SK-N-SH treated with all-trans-retinoic acid at 6 μM for 48 hours (cell line): ENCODE data around the gene USH2A.

Source experiments
- ATAC-seq: fragments of 200-7000 bp; cut with Tn5 transposase; 3 replicates; pipeline ENCODE4 v1.9.1; 2020; ENCODE audit warnings: mild to moderate bottlenecking, moderate library complexity
- ARNTL ChIP-seq: fragments of 450-650 bp; formaldehyde crosslinking; IDR thresholded peaks from 2 replicates; pipeline ENCODE4 v1.5.0; 2020; ENCODE audit warnings: low read depth, mild to moderate bottlenecking, moderate library complexity, borderline replicate concordance
- BACH2 ChIP-seq: fragments of 250-450 bp; sonication (Bioruptor Pico); IDR thresholded peaks from 2 replicates; pipeline ENCODE4 v1.9.0; 2021; ENCODE audit warnings: mild to moderate bottlenecking, borderline replicate concordance
- CREB5 ChIP-seq: fragments of 250-450 bp; sonication (Bioruptor Pico); IDR thresholded peaks from 2 replicates; pipeline ENCODE4 v1.5.1; 2020; ENCODE audit warnings: low read depth, mild to moderate bottlenecking, moderate library complexity
- CSRNP3 ChIP-seq: fragments of 250-450 bp; sonication (Bioruptor Pico); IDR thresholded peaks from 2 replicates; pipeline ENCODE4 v1.5.1; 2021; ENCODE audit warnings: mild to moderate bottlenecking, moderate library complexity
- ESRRG ChIP-seq: fragments of 250-450 bp; sonication (Bioruptor Pico); IDR thresholded peaks from 2 replicates; pipeline ENCODE4 v1.6.1; 2021; ENCODE audit warnings: mild to moderate bottlenecking
- GLIS3 ChIP-seq: fragments of 250-450 bp; sonication (Bioruptor Pico); IDR thresholded peaks from 2 replicates; pipeline ENCODE4 v1.5.0; 2020; ENCODE audit warnings: mild to moderate bottlenecking, moderate library complexity
- OSR1 ChIP-seq: fragments of 250-450 bp; sonication (Bioruptor Pico); IDR thresholded peaks from 2 replicates; pipeline ENCODE4 v1.8.0; 2022; ENCODE audit warnings: moderate library complexity, mild to moderate bottlenecking, inconsistent platforms
- PATZ1 ChIP-seq: fragments of 250-450 bp; sonication (Bioruptor Pico); IDR thresholded peaks from 2 replicates; pipeline ENCODE4 v1.8.0; 2020; ENCODE audit warnings: mild to moderate bottlenecking, moderate library complexity, borderline replicate concordance
- POU6F1 ChIP-seq: fragments of 250-450 bp; sonication (Bioruptor Pico); IDR thresholded peaks from 2 replicates; pipeline ENCODE4 v1.8.0; 2021; ENCODE audit warnings: low read depth, mild to moderate bottlenecking, moderate library complexity, borderline replicate concordance
- PPARA ChIP-seq: fragments of 250-450 bp; sonication (Bioruptor Pico); IDR thresholded peaks from 2 replicates; pipeline ENCODE4 v1.5.0; 2020; ENCODE audit warnings: mild to moderate bottlenecking, borderline replicate concordance
- RARB ChIP-seq: fragments of 250-450 bp; sonication (Bioruptor Pico); IDR thresholded peaks from 2 replicates; pipeline ENCODE4 v1.8.0; 2021; ENCODE audit warnings: mild to moderate bottlenecking, moderate library complexity
- SNAI2 ChIP-seq: fragments of 250-450 bp; sonication (Bioruptor Pico); IDR thresholded peaks from 2 replicates; pipeline ENCODE4 v1.5.0; 2020; ENCODE audit warnings: mild to moderate bottlenecking, moderate library complexity
- TCF4 ChIP-seq: fragments of 250-450 bp; sonication (Bioruptor Pico); IDR thresholded peaks from 2 replicates; pipeline ENCODE4 v1.8.0; 2021; ENCODE audit warnings: mild to moderate bottlenecking, moderate library complexity, borderline replicate concordance
- TOX ChIP-seq: fragments of 250-450 bp; sonication (Bioruptor Pico); IDR thresholded peaks from 2 replicates; pipeline ENCODE4 v1.8.0; 2021; ENCODE audit warnings: mild to moderate bottlenecking, moderate library complexity, borderline replicate concordance
- TSHZ2 ChIP-seq: fragments of 250-450 bp; sonication (Bioruptor Pico); IDR thresholded peaks from 2 replicates; pipeline ENCODE4 v1.5.0; 2020; ENCODE audit warnings: mild to moderate bottlenecking, moderate library complexity
- ZFP3 ChIP-seq: fragments of 250-450 bp; sonication (Bioruptor Pico); IDR thresholded peaks from 2 replicates; pipeline ENCODE4 v1.5.0; 2020; ENCODE audit warnings: mild to moderate bottlenecking, moderate library complexity
- ZNF565 ChIP-seq: fragments of 450-650 bp; formaldehyde crosslinking; conservative IDR thresholded peaks from 2 replicates; pipeline ENCODE4 v1.5.0; 2020; ENCODE audit warnings: low read depth, mild to moderate bottlenecking, moderate library complexity
- ZNF8 ChIP-seq: fragments of 450-650 bp; formaldehyde crosslinking; IDR thresholded peaks from 2 replicates; pipeline ENCODE4 v1.5.0; 2020; ENCODE audit warnings: mild to moderate bottlenecking, moderate library complexity

Gene USH2A

GRCh38 chr1:215595231-215595630, 828.0 kb downstream of the USH2A start:
- ATAC-seq: no peak
- no peak for TF ChIP-seq TSHZ2
- TF ChIP-seq GLIS3 (CRISPR knock-in tag): no peak
- no peak for TF ChIP-seq POU6F1 (CRISPR knock-in tag)
- no peak for TF ChIP-seq OSR1 (CRISPR knock-in tag)
- no peak for TF ChIP-seq ARNTL (CRISPR knock-in tag)
- no peak for TF ChIP-seq PATZ1
- no peak for TF ChIP-seq ZNF565 (CRISPR knock-in tag)
- no peak for TF ChIP-seq CSRNP3 (CRISPR knock-in tag)
- TF ChIP-seq RARB (CRISPR knock-in tag): no peak
- no peak for TF ChIP-seq BACH2
- no peak for TF ChIP-seq ESRRG (CRISPR knock-in tag)
- no peak for TF ChIP-seq TCF4 (CRISPR knock-in tag)
- no peak for TF ChIP-seq ZFP3
- no peak for TF ChIP-seq ZNF8
- TF ChIP-seq PPARA (CRISPR knock-in tag): no peak

- ATAC-seq: no peak
- TF ChIP-seq CREB5 (CRISPR knock-in tag): no peak
- TF ChIP-seq TOX (CRISPR knock-in tag): no peak
- TF ChIP-seq PATZ1: no peak
- TF ChIP-seq ESRRG (CRISPR knock-in tag): no peak
- TF ChIP-seq BACH2: no peak
- no peak for TF ChIP-seq PPARA (CRISPR knock-in tag)
- TF ChIP-seq ZNF565 (CRISPR knock-in tag): no peak
- no peak for TF ChIP-seq CSRNP3 (CRISPR knock-in tag)
- no peak for TF ChIP-seq TSHZ2
- no peak for TF ChIP-seq RARB (CRISPR knock-in tag)
- TF ChIP-seq ZFP3: no peak
- TF ChIP-seq SNAI2 (CRISPR knock-in tag): no peak
These were observed 828.6 kb downstream of the USH2A start for GRCh38 chr1:215594640-215595039.
